GM19238 (cell line): ENCODE measurements around the gene CCDC144A.
"Not testable (repeated sequence)": the region's sequence is repeated elsewhere in the genome, so short reads cannot be mapped to it uniquely, and the experiment has no call there.

Experiments used
- DNase-seq: peaks from one replicate; pipeline ENCODE4 v3.0.0; 2011; ENCODE audit warnings: low spot score; ENCODE audit not compliant: insufficient read length

The CCDC144A gene, protein sequence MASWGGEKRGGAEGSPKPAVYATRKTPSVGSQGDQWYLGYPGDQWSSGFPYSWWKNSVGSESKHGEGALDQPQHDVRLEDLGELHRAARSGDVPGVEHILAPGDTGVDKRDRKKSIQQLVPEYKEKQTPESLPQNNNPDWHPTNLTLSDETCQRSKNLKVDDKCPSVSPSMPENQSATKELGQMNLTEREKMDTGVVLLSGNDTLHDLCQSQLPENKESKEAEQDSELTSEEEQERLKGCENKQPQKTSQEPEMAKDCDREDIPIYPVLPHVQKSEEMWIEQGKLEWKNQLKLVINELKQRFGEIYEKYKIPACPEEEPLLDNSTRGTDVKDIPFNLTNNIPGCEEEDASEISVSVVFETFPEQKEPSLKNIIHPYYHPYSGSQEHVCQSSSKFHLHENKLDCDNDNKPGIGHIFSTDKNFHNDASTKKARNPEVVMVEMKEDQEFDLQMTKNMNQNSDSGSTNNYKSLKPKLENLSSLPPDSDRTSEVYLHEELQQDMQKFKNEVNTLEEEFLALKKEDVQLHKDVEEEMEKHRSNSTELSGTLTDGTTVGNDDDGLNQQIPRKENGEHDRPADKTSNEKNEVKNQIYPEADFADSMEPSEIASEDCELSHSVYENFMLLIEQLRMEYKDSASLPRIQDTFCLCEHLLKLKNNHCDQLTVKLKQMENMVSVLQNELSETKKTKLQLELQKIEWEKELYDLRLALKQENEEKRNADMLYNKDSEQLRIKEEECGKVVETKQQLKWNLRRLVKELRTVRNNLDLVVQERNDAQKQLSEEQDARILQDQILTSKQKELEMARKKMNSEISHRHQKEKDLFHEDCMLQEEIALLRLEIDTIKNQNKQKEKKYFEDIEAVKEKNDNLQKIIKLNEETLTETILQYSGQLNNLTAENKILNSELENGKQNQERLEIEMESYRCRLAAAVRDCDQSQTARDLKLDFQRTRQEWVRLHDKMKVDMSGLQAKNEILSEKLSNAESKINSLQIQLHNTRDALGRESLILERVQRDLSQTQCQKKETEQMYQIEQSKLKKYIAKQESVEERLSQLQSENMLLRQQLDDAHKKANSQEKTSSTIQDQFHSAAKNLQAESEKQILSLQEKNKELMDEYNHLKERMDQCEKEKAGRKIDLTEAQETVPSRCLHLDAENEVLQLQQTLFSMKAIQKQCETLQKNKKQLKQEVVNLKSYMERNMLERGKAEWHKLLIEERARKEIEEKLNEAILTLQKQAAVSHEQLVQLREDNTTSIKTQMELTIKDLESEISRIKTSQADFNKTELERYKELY (N-terminal part only)

DNA sequence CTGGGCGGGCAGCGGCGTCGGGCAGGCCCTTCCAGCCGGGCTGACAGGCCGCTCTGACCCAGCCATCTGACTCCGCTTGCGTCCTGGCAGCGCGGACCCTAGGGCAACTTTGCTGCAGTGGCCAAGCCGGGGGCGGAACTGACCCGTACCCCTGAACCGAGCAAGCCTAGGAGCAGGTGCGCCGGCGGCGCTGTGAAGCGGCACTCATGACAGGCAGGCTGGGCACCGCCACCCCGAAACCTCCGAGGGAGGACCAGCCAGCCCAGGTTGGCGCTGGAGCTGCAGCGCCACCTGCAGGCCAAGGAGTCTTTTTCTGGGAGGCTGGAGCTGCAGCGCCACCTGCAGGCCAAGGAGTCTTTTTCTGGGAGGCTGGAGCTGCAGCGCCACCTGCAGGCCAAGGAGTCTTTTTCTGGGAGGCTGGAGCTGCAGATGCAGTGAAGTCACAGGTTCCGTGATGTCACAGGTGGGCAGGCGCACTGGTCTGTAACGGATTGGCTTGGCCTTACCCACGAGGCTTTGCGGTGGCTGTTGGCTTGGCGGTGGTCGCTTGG is at the start of gene CCDC144A:
TSS of gene CCDC144A (plus strand) at position 511 of the 551 bp plus-strand sequence. CDS start 160 bp downstream, outside the sequence.
- not testable (repeated sequence) for DNase-seq

DNA sequence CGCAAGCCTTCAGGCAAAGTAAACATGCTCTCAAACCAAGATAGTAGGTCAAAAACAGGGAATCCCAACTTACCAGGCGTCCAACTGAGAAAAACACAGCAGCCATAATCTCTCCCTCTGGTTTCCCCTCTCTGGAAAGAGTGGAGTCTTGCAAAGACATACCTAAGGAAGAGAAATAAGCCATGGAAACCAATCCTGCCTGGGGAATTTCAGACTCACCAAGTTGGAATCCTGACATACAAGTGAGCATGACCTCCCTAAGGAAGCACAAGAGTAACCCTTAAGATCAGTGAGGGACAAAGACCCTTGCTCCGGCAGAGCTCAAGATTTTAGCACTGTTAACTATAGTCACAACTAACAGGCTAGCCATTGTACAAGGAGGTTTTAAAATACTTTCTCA is 40.5 kb upstream of the CCDC144A start:
- DNase-seq: no peak

DNA sequence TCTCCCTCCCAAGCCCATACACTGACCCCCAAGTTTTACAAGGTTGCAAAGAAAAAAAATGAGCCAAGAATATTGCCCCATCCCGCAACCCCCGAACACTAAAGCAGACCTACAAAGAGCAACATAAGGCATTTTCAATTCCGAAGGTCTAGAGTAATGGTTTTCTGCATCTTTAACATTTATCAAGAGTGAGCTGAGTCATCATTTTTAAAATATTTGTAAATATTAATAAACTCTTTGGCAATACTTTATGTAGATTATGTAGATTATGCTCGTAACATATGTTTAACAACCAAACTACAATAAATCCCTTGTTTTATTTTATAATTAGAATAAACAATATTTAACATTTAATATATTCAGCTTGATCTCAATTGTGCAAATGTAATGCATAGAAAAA is 37.8 kb upstream of the CCDC144A start:
- no peak for DNase-seq

DNA sequence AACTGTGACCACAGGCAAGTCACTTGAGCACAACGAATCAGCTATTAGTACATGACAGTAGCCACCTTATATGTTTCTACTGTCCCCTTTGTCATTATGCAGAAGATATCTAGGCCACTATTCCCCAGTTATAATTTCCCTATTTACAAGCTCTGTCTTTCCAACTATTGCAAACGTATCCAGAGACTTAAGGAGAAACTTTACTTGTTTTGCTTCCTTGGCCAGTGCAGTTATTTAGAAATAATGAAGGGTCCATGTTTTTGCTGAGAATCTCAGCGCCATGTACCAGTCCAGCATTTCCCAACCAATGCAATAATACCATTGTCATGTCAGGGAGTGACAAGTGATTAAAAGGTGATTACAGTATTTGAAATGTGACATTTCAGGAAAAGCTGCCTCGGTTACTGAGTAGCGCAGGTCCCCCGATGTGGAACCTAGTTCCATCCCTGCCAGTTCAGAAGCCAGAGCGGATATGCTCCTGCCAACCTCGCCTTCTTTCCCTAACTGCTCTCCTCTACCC is 37.1 kb upstream of the CCDC144A start:
- no peak for DNase-seq

DNA sequence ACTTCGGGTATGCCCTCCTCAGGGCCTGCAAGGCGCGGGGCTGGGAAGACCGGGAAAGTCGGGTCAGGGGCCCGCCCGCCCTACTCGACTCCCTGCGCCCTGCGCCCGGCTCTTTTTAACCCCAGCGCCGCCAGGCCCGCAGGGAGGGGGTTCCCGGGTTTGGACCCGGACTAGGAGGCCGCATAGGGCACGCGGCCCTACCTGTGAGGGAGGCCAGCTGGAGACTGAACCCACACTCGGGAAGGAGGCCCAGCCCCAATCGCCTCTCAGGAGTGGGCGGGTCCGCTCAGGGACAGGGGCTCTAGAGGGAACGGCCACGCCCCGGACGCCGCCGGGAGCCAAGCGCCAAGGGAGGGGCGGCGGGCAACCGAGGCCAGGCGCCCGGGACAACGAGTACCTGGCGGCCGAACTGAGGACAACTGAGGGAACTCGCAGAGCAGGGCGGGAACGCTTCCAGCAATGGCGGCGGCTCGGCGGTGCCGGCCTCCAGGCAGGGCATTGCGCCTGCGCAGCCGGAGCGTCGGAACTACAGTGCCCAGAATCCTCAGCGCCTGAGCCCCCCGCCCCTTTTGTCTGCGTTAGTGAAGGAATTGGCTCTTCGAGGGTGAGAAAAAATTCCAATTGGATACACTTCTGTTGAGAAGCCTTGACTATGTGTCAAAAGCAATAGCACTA is 36.5 kb upstream of the CCDC144A start, which contains the start of gene ZNF624:
TSS of gene ZNF624 (minus strand) at position 484 of the 675 bp plus-strand sequence.
- peak; percentile 81 for DNase-seq

DNA sequence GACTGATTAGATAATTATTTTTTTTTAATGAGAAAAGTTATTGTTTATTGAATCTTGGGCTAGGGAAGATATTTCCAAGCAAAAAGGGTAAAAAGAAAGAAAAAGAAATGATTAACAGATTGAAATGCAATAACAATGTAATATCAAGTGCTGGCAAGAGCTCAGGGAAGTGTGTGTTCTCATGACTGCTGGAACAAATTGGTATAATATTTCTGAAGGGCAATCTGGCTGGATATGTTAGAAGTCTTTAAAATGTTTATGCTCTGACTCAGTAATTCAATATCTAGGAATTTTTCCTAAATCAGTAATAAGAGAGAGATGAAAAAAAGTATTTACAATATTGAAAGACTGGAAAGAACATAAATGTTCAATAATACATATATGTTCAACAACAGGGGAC is 28.8 kb upstream of the CCDC144A start:
- no peak for DNase-seq

DNA sequence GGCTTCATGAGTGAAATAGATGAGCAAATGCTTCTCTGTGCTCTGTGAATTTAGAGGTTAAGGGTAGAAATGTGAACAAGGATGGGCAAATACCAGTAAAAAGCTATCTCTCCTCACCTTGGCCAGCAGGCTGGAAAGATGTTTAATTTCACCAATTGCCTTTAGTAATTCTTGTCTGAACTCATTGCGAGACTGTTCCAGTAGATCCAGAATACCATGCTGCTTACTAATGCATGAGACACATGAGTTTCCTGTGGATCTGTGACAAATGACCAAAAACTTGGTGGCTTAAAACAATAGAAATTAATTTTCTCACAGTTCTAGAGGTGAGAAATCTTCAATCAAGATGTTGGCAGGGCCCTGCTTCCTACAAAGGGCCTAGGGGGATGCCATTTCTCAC is 27.1 kb upstream of the CCDC144A start:
- no peak for DNase-seq

DNA sequence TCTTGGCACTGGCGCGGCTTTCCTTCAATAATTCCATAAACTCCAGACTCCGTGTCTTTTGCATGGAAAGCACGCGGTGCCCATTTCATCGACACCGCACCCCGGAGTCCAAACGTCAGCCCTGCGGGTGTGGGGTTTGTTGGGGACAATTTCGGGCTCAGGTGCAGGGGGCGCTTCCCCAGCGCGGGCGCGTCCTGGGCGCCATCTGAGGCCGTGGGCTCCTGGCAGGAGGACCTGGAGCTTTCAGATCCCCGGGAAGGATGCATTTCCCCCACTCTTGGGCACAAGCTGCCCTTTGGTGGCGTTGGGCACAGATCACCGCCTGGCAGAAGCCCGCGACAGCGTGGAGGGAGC is 23.5 kb upstream of the CCDC144A start:
- DNase-seq: not testable (repeated sequence)

DNA sequence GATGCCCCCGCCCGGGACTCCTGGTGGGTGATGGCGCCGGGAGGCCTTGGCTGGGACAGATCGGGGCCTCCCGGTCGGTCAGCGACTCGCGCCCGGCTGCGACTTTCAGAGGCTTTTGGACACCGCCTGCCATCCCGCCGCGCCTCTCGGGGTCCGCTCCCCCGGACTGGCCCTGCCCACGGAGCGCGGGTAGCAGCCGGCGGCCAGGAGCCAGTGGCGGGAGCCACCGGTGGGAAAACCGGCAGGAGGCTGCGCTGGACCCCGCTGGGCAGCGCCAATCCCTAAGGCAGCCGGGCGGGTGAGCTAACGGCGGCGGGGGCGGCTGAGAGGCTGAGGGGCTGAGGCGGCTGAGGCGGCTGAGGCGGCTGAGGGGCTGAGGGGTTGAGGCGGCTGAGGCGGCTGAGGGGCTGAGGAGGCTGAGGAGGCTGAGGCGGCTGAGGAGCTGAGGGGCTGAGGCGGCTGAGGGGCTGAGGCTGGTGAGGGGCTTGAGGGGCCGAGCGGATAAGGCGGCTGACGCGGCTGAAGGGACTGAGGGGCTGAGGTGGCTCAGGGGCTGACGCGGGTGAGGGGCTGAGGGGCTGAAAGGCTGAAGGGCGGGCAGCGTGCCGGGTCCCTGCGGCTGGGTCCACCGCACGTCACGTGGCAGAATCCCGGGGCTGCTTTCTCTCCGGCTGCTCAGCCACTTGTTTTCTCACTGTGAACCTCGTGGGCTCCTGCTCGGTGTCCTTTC is 23.0 kb upstream of the CCDC144A start:
- not testable (repeated sequence) for DNase-seq

DNA sequence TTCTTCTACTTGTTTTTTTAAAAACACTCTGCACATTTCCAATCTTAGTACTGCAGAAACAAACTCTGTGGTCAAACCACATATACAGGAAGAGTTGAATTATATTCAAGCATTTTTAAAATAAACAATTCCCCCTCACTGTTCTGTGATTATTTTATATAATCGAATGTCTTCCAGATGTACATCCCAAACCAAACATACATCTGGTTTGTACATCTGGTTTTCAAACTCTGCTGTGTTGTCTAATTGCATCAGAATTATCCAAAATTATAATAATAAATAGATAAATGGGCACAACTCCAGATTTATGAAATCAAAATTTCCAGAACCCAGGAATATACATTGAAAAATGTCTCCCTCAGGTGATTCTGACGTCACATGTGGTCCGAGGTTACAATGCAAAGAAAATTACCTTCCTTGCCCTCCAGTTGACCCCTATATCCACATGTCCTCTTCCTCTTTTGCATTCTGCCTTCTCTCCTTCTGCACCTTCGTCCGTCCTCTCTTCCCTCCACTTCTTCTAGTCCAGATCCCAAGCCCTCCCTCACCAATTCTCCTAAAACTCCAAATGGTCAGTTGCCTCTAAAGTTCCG is 13.3 kb upstream of the CCDC144A start:
- no peak for DNase-seq

DNA sequence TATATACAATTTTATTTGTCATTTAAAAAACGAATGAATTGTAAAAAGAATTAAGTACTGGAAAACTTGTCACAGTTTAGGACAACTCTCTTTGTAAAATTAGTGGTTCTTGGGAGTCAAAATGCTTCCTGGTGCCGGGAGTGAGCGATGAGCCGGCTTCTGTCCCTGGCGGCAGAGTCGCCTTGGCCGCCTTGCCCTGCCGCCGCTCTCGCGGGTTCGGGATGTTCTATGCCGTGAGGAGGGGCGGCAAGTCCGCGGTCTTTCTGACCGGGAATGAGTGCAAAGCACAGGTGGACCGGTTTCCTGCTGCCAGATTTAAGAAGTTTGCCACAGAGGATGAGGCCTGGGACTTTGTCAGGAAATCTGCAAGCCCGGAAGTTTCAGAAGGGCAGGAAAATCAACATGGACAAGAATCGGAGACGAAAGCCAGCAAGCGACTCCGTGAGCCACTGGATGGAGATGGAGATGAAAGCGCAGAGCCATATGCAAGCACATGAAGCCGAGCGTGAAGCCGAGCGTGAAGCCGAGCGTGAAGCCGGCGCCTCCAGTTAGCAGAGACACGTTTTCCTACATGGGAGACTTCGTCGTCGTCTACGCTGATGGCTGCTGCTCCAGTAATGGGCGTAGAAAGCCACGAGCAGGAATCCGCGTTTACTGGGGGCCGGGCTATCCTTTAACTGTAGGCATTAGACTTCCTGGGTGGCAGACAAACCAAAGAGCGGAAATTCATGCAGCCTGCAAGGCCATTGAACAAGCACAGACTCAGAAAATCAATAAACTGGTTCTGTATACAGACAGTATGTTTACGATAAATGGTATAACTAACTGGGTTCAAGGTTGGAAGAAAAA is 6.5 kb upstream of the CCDC144A start:
- not testable (repeated sequence) for DNase-seq

DNA sequence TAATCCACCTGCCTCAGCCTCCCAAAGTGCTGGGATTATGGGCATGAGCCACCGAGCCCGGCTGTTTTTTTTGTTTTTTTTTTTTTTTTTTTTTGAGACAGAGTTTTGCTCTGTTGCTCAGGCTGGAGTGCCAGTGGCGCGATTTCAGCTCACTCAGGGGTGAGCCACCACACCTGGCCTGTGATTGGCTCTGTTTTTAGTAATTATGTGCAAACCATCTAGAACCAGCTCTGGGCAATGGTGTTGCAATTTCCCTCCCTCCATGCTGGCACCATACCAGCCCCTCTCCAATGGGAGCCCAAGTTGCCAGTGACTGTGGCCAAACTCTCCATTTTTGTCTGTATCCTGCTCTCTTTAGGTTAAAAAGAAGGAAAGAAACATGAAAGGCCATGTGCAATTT is 4.0 kb upstream of the CCDC144A start:
- not testable (repeated sequence) for DNase-seq

DNA sequence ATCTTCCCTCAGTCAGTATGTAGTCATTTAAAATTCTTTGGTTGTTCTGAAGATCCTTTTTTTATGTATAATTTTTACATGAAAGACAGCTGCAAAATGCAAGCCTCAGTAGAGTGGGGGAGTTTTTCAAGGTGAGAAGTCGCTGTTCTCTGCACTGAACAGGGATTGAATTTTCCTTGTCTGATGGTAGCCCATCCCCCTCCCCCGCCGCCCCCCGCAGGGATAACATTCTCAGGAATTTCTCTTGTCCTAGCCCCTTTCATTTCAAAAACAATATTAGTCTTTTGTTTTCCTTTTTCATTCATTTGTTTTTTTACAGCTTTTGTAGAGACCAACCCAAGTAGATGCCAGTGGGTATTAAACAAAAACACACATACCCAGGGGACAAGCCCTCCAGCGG is 2.9 kb upstream of the CCDC144A start:
- DNase-seq: not testable (repeated sequence)

DNA sequence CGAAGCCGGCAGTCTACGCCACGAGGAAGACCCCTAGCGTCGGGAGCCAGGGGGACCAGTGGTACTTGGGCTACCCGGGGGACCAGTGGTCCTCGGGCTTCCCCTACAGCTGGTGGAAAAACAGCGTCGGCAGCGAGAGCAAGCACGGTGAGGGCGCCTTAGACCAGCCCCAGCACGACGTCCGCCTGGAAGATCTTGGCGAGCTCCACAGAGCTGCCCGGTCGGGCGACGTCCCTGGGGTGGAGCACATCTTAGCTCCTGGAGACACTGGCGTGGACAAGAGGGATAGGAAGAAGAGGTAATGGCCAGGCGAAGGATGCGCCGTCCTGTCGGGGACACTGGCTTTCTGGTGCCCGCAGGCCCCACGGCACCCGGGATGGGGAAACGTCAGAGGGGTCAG is 406 bp downstream of the CCDC144A start:
- DNase-seq: not testable (repeated sequence)

DNA sequence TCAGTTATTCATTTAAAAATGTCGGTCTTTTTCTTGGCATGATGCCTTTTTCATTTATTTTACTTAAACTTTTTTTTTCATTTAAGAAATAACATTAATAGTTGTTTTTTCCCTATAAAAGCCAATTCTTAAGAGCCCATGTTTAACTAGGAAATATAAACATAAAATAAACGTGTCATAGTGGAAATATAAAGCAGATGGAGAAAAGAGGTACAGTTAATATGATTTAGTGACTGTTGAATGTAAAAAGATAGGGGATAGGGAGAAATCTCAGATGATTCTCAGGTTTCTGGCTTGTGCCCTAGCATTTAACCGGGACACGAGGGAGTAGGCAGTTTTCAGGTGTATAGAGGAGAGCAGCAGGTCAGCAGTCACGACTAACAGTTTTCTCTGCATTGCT is 7.6 kb downstream of the CCDC144A start:
- DNase-seq: not testable (repeated sequence)

DNA sequence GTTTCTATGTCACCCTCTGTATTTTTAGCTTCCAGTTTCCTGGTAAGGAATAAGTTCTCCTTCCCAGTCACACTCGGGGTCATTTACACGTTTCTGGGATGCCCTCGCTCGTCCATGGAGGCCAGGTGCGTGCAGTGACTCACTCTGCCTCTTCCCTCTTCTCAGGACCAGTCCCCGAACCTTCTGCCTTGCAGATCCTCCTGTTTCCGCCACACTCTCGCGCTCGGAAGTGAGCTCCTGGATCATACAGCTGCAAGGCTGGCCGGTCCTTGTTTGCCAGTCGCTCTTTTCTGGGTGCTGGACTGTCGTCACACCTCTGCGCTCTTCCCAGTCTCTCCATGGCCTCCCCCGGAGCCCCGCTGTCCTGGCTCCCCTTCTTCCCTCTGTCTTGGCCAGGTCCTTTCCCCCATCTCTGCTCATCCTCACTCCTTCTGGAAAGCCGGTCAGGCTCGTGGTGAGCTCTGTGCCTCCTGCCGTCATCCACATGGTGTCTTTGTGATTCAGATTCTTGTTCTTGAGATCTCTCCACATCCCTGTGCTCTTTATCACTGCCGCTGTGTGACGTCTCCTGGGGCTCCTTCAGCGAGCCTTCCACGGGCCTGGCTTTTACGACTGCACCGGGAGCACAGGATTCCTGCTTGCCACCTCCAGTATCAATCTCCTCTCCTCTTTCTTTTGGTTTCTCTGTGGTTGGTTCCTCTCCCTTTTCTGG is 55.6 kb downstream of the CCDC144A start:
- DNase-seq: not testable (repeated sequence)

DNA sequence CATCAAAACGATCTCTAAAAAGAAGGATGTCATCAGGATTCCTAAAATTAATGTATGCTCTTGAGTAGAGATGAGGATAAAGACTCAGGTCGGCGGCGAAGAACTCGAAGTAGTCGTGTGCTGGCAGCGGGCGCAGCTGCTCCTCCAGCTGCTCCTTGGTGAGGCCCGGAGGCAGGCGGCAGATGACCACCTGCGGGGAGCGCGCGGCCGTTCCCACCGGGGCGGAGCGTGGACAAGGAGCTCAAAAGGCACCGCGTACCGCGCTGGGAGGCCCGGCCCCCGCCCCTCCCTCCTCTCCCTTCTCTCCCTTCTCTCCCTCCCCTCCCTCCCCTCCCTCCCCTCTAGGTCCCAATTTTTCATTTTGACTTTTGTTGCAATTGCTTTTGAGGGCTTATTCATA is 56.5 kb downstream of the CCDC144A start:
- not testable (repeated sequence) for DNase-seq

DNA sequence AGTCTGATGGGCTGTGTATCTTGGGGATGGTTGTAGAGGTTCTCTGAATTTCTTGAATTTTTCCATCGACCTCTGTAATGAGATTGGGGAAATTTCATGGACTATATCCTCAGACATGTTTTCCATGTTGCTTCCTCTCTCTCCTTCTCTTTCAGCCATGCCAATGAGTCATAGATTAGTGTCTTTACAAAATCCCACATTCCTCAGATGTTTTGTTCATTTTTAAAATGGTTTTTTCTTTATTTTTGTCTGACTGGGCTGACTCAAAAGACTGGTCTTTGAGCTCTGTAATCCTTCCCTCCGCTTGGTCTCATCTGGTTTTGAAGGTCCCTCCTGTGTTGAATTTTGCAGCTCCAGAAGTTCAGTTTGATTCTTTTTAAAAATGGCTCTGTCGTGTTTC is 60.5 kb downstream of the CCDC144A start:
- DNase-seq: not testable (repeated sequence)
